Measurements from ENCODE around the gene SSPN.

SSPN gene

GRCh38 chr12:26187014-26187798, 8.2 kb upstream of the SSPN start:
- H3K4me3 ChIP-seq (ENCODE audit: low read depth, low read length), result no peak overlapping the region
- TF ChIP-seq CTCF (IDR thresholded peaks at IDR 0.05; ENCODE audit: low read depth, low read length), result no peak

GRCh38 chr12:26188127-26188526, 7.2 kb upstream of the SSPN start:
- no peak for TF ChIP-seq CTCF (IDR thresholded peaks at IDR 0.05; ENCODE audit: low read depth, low read length)
- no peak overlapping the region for H3K4me3 ChIP-seq (ENCODE audit: low read depth, low read length)

- TF ChIP-seq CTCF (IDR thresholded peaks at IDR 0.05; ENCODE audit: low read depth, low read length), result no peak
Observed at GRCh38 chr12:26188641-26189040, 6.7 kb upstream of the SSPN start.

GRCh38 chr12:26192142-26192541, 3.2 kb upstream of the SSPN start:
- TF ChIP-seq CTCF (IDR thresholded peaks at IDR 0.05; ENCODE audit: low read depth, low read length), result no peak
- H3K4me3 ChIP-seq (ENCODE audit: low read depth, low read length), result no peak overlapping the region

More at GRCh38 chr12:26188641-26189040, 6.7 kb upstream of the SSPN start:
- H3K4me3 ChIP-seq (ENCODE audit: low read depth, low read length), result no peak overlapping the region

- no peak overlapping the region for H3K4me3 ChIP-seq (ENCODE audit: low read depth, low read length)
- TF ChIP-seq CTCF (IDR thresholded peaks at IDR 0.05; ENCODE audit: low read depth, low read length), result no peak
Observed at GRCh38 chr12:26193539-26193938, 1.8 kb upstream of the SSPN start.

- TF ChIP-seq CTCF (IDR thresholded peaks at IDR 0.05; ENCODE audit: low read depth, low read length), result no peak
Observed at GRCh38 chr12:26195641-26196420, 458 bp downstream of the SSPN start.

GRCh38 chr12:26196421-26196716, 996 bp downstream of the SSPN start:
- TF ChIP-seq CTCF (IDR thresholded peaks at IDR 0.05; ENCODE audit: low read depth, low read length), result no peak
- peak overlapping the region; percentile 62 for H3K4me3 ChIP-seq (ENCODE audit: low read depth, low read length)

More at GRCh38 chr12:26195641-26196420, 458 bp downstream of the SSPN start:
- peak overlapping the region; percentile 62 for H3K4me3 ChIP-seq (ENCODE audit: low read depth, low read length)
